ENCODE measurements around the gene MYO5A. TPM values are rescaled to one million over a fixed set of nuclear protein-coding genes. Genes with fewer than 3 reads are reported as not detected.

Gene MYO5A
- total RNA-seq, 2 donors from 2014 or later: 12.3 to 21.5 TPM

MicroRNA genes within 50 kb of the gene (microRNA counts, 767-probe panel; counts per million panel counts)
- 0 to 31.0 counts per million in 2 donors for microRNA hsa-miR-1266

Small RNA genes lying within 50 kb of the gene (microRNA-seq; reads per million reads assigned to microRNA genes)
- 0.71 to 1.4 reads per million in 2 donors for gene MIR1266 (ENCODE audit: borderline number of aligned reads in 2 of 2, borderline replicate concordance in 1 of 2)

Other genes starting within 250 kb of the MYO5A start
- gene MYO5C, start 233.1 kb downstream of the MYO5A start, total RNA-seq: 1 to 10 TPM; 2.0 to 5.3 TPM
- 10 to 100 TPM; 82.7 to 94.3 TPM for gene ARPP19, start 40.1 kb upstream of the MYO5A start, total RNA-seq
- 10 to 100 TPM; 21.6 to 36.7 TPM for gene ATOSA, start 150.5 kb upstream of the MYO5A start, total RNA-seq

All from right atrium auricular region (tissue), 2 donors.